GM12878 (cell line): ENCODE measurements around the gene REPS1. TPM values are rescaled to one million over a fixed set of nuclear protein-coding genes. Genes with fewer than 3 reads are reported as not detected.
"Not testable (repeated sequence)": the region's sequence is repeated elsewhere in the genome, so short reads cannot be mapped to it uniquely, and the experiment has no call there.

Source experiments
- ATAC-seq: fragments of 200-7000 bp; cut with Tn5 transposase; 3 replicates; pipeline ENCODE4 v1.9.1; 2020; ENCODE audit warnings: mild to moderate bottlenecking, moderate library complexity
- BruUV-seq: library from RNA; stranded (reverse); fragments of 400-500 nt; replicated peaks from 2 replicates; lab custom pipeline; 2021; lab: Mats Ljungman, UMichigan
- CTCF ChIA-PET: fragments of 300-600 bp; sonication (Branson Sonifier 250); formaldehyde crosslinking; extraction: SDS; loops from one replicate; lab custom pipeline; 2021; ENCODE audit warnings: inconsistent platforms; lab: Yijun Ruan, JAX
- POLR2A ChIA-PET: fragments of 350-600 bp; formaldehyde crosslinking; extraction: SDS; loops from one replicate; lab custom pipeline; 2021; ENCODE audit warnings: inconsistent platforms; lab: Charles Lee
- RAD21 ChIA-PET: fragments of 300-600 bp; sonication (Branson Sonifier 250); formaldehyde crosslinking; loops from one replicate; lab custom pipeline; 2023; ENCODE audit warnings: antibody characterized with exemption; ENCODE audit not compliant: unreplicated experiment; lab: Charles Lee
- SMC1A ChIA-PET: fragments of 300-600 bp; sonication (Branson Sonifier 250); formaldehyde crosslinking; loops from one replicate; lab custom pipeline; 2023; ENCODE audit not compliant: unreplicated experiment, uncharacterized antibody; lab: Charles Lee
- DNase-seq: peaks from one replicate; pipeline ENCODE4 v3.0.0-alpha.2; 2011; ENCODE audit warnings: low read depth, low spot score
- FAIRE-seq: peaks from 3 replicates; lab custom pipeline; 2011; peaks lifted over from hg19 to GRCh38; lab: Jason Lieb, UNC
- H2AFZ ChIP-seq: 2 replicates; pipeline ENCODE4 v1.6.0; 2011; ENCODE audit warnings: low read depth, low read length, control low read depth; ENCODE audit not compliant: control insufficient read depth
- H3K27ac ChIP-seq: 2 replicates; pipeline ENCODE4 v1.5.1; 2011; ENCODE audit warnings: control low read depth; ENCODE audit not compliant: control insufficient read depth, insufficient read depth
- H3K27me3 ChIP-seq, 2 experiments: replicated peaks in 1 of 2; 2 replicates each; pipeline versions ENCODE4 v1.6.0 to v1.6.1; 2011; ENCODE audit warnings: low read length in 1 of 2; ENCODE audit not compliant: control insufficient read depth in 2 of 2, insufficient read depth in 2 of 2
- H3K36me3 ChIP-seq, 2 experiments: 2 replicates each; pipeline ENCODE4 v1.5.1; 2011; ENCODE audit warnings: low read length in 1 of 2; ENCODE audit not compliant: control insufficient read depth in 2 of 2, insufficient read depth in 2 of 2
- H3K4me1 ChIP-seq: 2 replicates; pipeline ENCODE4 v1.6.1; 2011; ENCODE audit warnings: mild to moderate bottlenecking, low read length, moderate library complexity, mixed read lengths; ENCODE audit not compliant: control insufficient read depth, insufficient read depth
- H3K4me2 ChIP-seq: 2 replicates; pipeline ENCODE4 v1.6.0; 2011; ENCODE audit warnings: control low read depth; ENCODE audit not compliant: control insufficient read depth, insufficient read depth
- H3K4me3 ChIP-seq: fragments of 200-600 bp; sonication (generic); 2 replicates; pipeline ENCODE4 v1.5.1; 2016
- H3K79me2 ChIP-seq: 2 replicates; pipeline ENCODE4 v1.6.0; 2011; ENCODE audit warnings: low read length; ENCODE audit not compliant: control insufficient read depth, insufficient read depth
- H3K9ac ChIP-seq: 2 replicates; pipeline ENCODE4 v1.8.0; 2011; ENCODE audit warnings: low read length, control low read depth, mixed read lengths; ENCODE audit not compliant: control insufficient read depth, insufficient read depth
- H3K9me3 ChIP-seq: replicated peaks from 3 replicates; pipeline ENCODE4 v1.5.1; 2011; ENCODE audit warnings: mild to moderate bottlenecking, low read length; ENCODE audit not compliant: control insufficient read depth, insufficient read depth
- H4K20me1 ChIP-seq: 2 replicates; pipeline ENCODE4 v1.6.0; 2011; ENCODE audit not compliant: control insufficient read depth, insufficient read depth
- ATF7 ChIP-seq: fragments of 450-650 bp; IDR thresholded peaks from 2 replicates; pipeline ENCODE4 v1.6.1; 2016; ENCODE audit warnings: low read depth, mild to moderate bottlenecking
- IKZF2 ChIP-seq, 2 experiments: fragments of 450-650 bp; IDR thresholded peaks; 2 replicates each; pipeline ENCODE4 v1.6.1; 2017; ENCODE audit warnings: mild to moderate bottlenecking in 2 of 2, moderate library complexity in 2 of 2
- MEF2A ChIP-seq: IDR thresholded peaks from 2 replicates; pipeline ENCODE4 v1.6.1; 2011; ENCODE audit warnings: low read depth, mild to moderate bottlenecking, low read length, moderate library complexity; ENCODE audit not compliant: insufficient read depth
- MTA2 ChIP-seq: fragments of 450-650 bp; IDR thresholded peaks from 2 replicates; pipeline ENCODE4 v1.6.1; 2016; ENCODE audit warnings: low read depth, mild to moderate bottlenecking, moderate library complexity
- WGBS: methylation state at CpG from one replicate; pipeline ENCODE4 v1.1.6; 2016; ENCODE audit warnings: low lambda C conversion rate; ENCODE audit not compliant: insufficient replicate concordance, insufficient coverage; ENCODE audit errors: missing lambda C conversion rate; 5-methylcytosine and 5-hydroxymethylcytosine counted together
- in situ Hi-C: fragments of 300-500 bp; cut with MboI; formaldehyde crosslinking; loops from 9 replicates; pipeline ENCODE4 v1.14.3; 2018; ENCODE audit warnings: mixed read lengths
- intact Hi-C: fragments of 100-400 bp; cut with micrococcal nuclease; formaldehyde crosslinking; loops from one replicate; pipeline ENCODE4 v1.14.2; 2022; ENCODE audit not compliant: unreplicated experiment
- polyA plus RNA-seq, 11 experiments: library from polyadenylated mRNA; depleted of rRNA in 4 of 11; unstranded in 6 of 11; stranded (reverse) in 5 of 11; fragments of >200 nt; fragmentation: Nextera tagmentation in 4 of 11; fragmentation: Illumina TruSeq in 1 of 11; extraction: Ambion mirVana in 4 of 11; extraction: Trizol in 1 of 11; gene quantifications; 1 replicate in 1 of 11; 2 replicates in 10 of 11; pipeline versions ENCODE4 v1.2.1 to v1.2.3, GENCODE V29; 2011 to 2016; ENCODE audit warnings: inconsistent platforms in 2 of 11, missing spikeins in 2 of 11, low read depth in 1 of 11
- total RNA-seq, 4 experiments: library from RNA; depleted of rRNA in 3 of 4; stranded (reverse); fragments of >200 nt in 3 of 4; fragmentation: Illumina TruSeq in 1 of 4; extraction: Trizol in 1 of 4; gene quantifications; 2 replicates each; pipeline versions ENCODE4 v1.2.1 to v1.2.3, GENCODE V29; 2013 to 2021
- TF ChIP-seq, protein P1 (sequence below): fragments of 450-650 bp; IDR thresholded peaks from 2 replicates; pipeline ENCODE4 v1.6.1; 2017; ENCODE audit warnings: low read depth, mild to moderate bottlenecking, moderate library complexity

Gene REPS1
- total and polyA plus RNA-seq, 10 of the 15 experiments (the other 5 are each of a cell fraction or from before 2014, with no cell fraction given) = 13.7 to 59.3 (median 31.7) TPM

DNA sequence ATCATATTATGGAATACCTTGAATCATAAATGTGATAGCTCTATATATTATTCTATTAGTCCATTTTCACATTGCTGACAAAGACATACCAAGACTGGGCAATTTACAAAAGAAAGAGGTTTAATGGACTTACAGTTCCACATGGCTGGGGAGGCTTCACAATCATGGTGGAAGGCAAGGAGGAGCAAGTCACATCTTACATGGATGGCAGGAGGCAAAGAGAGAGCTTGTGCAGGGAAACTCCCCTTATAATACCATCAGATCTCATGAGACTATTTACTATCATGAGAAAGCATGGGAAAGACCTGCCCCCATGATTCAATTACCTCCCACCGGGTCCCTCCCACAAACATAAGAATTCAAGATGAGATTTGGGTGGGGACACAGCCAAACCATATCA, 51.2 kb downstream of the REPS1 start:
- H3K36me3 ChIP-seq, H3K4me2 ChIP-seq, H3K27ac ChIP-seq, POLR2A ChIA-PET, H3K4me1 ChIP-seq, SMC1A ChIA-PET, H3K9ac ChIP-seq, BruUV-seq, H2AFZ ChIP-seq, RAD21 ChIA-PET, H4K20me1 ChIP-seq, intact Hi-C loops, H3K9me3 ChIP-seq, in situ Hi-C loops, FAIRE-seq, H3K27me3 ChIP-seq, CTCF ChIA-PET, H3K79me2 ChIP-seq, H3K4me3 ChIP-seq, DNase-seq, ATAC-seq: not testable (repeated sequence)
- 90% methylated on average over 1 of the region's 1 CpG for WGBS

DNA sequence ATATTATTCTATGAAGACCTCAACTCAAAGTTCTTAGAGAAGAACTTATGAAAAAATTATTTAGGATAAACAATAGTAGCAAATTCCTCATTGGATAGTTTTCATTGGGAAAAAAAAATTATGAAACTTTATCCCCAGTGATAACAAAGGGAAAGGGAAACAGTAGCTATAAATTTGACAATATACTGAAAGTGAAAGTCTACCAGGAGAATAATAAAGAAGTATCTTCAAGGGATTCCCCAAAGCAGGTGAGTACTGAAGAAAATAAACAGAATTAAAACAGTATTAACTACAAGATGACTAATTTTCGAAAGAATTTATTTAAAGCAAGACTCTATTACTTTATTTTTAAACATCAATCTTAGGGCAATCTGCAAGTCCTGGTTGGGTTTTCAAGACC, 56.4 kb downstream of the REPS1 start:
- ChIA-PET SMC1A (interaction anchor here (0.8 to 3.9 kb wide), 16 partner anchors 10 to 117 kb away, joined by 3 to 23 read pairs (median 4); no protein-coding TSS in a partner anchor), POLR2A (interaction anchor here (1.3 kb wide), 1 partner anchor 37 kb away, joined by 5 read pairs; no protein-coding TSS in a partner anchor), CTCF (interaction anchor here (1.0 to 3.7 kb wide), 6 partner anchors 11 to 115 kb away, joined by 3 to 21 read pairs (median 4); no protein-coding TSS in a partner anchor), RAD21 (interaction anchor here (0.6 to 2.1 kb wide), 8 partner anchors 10 to 115 kb away, joined by 3 to 12 read pairs (median 3); no protein-coding TSS in a partner anchor)
- no peak overlapping the region for H3K27ac ChIP-seq
- H3K4me1 ChIP-seq = no peaks in the 10 kb centered on the region
- H2AFZ ChIP-seq = no peak overlapping the region
- H3K36me3 ChIP-seq = no peaks in the 10 kb centered on the region; a peak in 2 of 4 replicates
- no peaks in the 10 kb centered on the region for H3K79me2 ChIP-seq
- no peaks in the 10 kb centered on the region for H4K20me1 ChIP-seq
- H3K4me3 ChIP-seq = no peak overlapping the region
- BruUV-seq = no TSS peak
- H3K9me3 ChIP-seq = no peaks in the 10 kb centered on the region; the same call in 1 of the 3 replicates
- H3K27me3 ChIP-seq = no peaks in the 10 kb centered on the region
- ATAC-seq (peak; percentile 69), FAIRE-seq (no peak)
- TF ChIP-seq, protein P1, sequence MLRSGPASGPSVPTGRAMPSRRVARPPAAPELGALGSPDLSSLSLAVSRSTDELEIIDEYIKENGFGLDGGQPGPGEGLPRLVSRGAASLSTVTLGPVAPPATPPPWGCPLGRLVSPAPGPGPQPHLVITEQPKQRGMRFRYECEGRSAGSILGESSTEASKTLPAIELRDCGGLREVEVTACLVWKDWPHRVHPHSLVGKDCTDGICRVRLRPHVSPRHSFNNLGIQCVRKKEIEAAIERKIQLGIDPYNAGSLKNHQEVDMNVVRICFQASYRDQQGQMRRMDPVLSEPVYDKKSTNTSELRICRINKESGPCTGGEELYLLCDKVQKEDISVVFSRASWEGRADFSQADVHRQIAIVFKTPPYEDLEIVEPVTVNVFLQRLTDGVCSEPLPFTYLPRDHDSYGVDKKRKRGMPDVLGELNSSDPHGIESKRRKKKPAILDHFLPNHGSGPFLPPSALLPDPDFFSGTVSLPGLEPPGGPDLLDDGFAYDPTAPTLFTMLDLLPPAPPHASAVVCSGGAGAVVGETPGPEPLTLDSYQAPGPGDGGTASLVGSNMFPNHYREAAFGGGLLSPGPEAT = peak; percentile 60; the same call in 1 of the 2 replicates
- no peak for TF ChIP-seq IKZF2 (IDR thresholded peaks at IDR 0.05)
- no peak for TF ChIP-seq MTA2
- TF ChIP-seq MEF2A = no peak
- 0 out of 2 replicates have a peak, but pooled peaks have one; percentile 11 for TF ChIP-seq ATF7
- TF ChIP-seq, all 136 proteins: peak for 2
- DNase-seq = no peak
- no peak overlapping the region for H3K4me2 ChIP-seq
- in situ Hi-C loops (no loop called here), intact Hi-C loops (no loop called here)
- no peak overlapping the region for H3K9ac ChIP-seq
- 0% methylated on average over 1 of the region's 1 CpG for WGBS
